GM18519 (cell line): Measurements from ENCODE around the gene IL5.

Experiments
- ATAC-seq: cut with Tn5 transposase; IDR thresholded peaks from one replicate; pipeline ENCODE4 v1.9.1; 2021; ENCODE audit warnings: mild to moderate bottlenecking, moderate library complexity; ENCODE audit not compliant: unreplicated experiment, low FRiP score

IL5 gene

DNA sequence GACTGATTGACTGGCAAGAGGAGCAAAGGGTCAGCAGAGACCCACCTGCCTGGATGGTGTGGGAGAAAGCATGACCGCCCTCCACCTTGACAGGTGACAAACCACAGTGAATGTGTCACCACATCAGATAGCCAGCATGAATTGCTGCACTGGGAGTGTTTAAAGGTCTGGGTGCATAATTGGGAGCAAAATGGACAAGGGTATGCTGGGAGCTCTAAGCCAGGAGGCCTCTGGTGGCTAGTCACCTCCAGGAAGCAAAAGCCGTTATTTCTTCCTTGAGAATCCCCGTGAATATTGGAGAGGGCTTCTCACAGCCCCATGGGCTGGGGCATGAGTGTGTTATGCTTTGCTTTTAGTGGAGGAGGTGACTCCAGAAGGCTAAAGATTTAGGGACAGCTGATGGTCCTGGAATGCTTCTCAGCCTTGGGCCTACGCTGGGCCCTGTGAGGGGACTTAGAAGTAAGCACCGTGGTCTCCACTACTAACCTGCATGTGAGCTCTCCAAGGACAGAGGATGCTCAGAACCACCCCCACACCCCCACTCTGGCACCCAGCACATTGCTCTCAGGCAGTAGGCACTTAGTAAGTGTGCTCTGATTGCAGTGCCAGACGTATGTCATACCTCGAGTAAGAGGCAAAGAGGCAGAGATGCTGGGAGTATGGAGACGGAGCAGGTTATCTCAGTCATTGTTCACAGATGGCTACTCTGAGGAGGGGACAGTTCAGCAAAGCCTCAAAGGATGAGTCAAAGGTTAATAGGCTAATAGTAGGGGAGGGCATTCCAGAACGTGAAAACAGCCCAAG lies 43.7 kb downstream of the IL5 start:
- no peak for ATAC-seq

DNA sequence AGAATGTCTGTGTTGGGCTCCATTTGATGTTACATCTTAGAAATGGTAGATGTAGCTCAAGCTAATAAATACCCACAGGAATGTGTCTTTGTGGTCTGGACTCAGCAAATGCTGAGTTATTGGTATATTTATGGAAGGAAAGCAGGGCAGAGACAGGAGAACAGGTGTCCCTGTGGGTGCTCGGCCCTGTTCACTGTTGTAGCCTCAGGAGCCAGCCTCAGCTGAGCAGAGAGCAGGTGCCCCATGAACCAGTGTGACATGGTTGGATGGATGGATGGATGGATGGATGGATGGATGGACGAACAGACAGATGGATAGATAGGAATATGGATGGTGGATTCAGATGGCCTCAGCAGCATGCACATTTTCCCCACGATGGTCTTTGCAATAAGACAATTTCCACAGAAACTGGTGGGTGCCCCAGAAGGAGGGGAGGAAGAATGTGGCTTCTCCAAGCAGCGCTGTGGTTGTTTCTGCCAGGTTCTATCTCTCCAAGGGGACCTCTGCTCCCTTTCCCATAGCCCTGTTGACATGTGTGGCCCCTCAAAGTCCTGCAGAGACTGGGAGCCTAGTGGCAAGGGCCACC lies 44.5 kb downstream of the IL5 start:
- no peak for ATAC-seq

- no peak for ATAC-seq
Observed at GRCh38 chr5:132498152-132498551, 45.2 kb downstream of the IL5 start.

DNA sequence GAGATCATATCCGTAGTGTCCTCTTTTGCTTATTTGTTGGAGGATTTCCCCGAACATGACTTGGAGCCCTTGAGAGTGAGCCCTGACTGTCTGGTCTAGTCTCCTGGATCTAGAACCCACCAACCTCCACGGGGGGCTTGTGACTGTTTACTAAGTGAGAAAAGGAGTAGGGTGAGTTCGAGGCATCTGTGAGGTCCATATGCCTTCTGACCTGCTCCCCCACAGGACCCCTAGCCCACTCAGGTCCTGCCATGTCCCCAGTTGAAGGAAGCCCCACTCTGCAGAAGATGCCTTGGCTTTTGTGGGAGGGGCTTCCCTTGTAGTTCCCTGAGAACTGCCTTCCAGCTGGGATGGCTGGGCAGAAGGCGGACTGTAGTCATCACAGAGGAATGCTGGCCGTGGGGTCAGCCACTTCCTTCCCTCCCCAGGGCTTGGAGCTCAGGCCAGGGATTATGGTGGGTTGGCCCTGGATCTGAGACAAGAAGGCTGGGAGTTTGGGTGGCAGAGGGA lies 45.8 kb downstream of the IL5 start:
- no peak for ATAC-seq

DNA sequence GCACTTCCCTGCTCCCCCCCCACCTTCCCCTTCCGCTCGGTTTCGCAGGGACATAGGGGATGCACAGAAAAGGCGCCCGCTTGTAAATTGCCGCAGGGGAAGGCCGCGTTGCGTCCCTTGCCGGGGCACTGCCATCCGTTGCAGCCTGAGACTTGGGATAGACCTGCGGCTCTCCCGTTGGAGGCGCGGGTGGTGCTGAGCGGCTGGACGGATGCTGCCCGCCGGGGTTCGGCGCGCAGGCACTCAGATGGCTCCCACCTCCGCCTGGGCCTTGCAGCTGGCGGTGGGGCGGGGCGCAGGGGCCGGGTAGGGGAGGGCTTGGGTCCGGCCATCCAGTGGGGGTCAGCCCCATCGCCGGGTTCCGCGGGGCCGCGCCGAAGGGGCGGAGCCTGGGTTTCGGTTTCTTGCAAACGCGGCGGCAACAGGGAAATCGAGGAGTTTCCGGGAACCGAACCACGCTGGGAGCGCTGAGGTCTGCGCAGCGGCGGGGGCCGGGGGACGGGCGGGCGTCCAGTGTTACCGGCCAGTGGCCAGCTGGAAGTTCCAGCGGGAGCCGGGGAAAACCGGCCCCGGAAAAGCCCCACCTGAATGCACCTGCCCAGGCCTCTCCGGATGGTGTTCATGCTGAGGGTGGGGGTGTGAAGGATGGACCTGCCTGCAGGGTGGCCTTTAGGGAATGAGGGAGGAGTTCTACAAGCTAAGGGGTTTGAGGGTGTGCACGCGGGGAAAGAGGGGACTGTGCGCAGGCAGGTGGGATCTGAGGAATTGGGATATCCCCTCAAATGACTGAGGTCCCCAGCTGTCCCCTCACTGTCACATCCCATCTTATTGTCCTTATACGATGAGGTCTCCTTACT lies 46.5 kb downstream of the IL5 start:
- ATAC-seq: no peak

DNA sequence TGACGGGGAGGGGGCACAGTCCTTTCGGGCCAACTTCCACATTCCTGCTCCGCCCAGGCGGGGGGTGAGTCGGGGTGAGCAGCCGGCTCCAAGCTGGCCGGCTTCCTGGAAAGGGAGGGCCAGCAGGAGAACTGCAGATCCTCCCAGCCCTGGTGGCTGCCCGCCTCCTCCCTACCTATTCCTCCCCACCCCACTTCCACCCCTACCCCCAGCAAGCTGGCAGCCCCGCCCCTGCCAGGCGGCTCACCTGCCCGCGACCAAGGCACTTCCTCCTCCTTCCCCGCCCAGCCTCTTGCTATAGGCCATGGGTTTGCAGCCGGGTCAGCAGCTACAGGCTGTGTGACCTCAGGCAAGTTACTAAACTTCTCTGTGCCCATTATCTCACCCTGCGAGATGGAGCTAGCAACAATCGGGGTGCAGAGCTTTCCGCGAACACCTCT lies 47.1 kb downstream of the IL5 start:
- ATAC-seq: no peak

GRCh38 chr5:132495667-132496190 lies 47.6 kb downstream of the IL5 start:
- ATAC-seq: no peak

GRCh38 chr5:132493821-132494220 lies 49.5 kb downstream of the IL5 start:
- ATAC-seq: no peak

GRCh38 chr5:132493241-132493640 lies 50.1 kb downstream of the IL5 start:
- no peak for ATAC-seq

DNA sequence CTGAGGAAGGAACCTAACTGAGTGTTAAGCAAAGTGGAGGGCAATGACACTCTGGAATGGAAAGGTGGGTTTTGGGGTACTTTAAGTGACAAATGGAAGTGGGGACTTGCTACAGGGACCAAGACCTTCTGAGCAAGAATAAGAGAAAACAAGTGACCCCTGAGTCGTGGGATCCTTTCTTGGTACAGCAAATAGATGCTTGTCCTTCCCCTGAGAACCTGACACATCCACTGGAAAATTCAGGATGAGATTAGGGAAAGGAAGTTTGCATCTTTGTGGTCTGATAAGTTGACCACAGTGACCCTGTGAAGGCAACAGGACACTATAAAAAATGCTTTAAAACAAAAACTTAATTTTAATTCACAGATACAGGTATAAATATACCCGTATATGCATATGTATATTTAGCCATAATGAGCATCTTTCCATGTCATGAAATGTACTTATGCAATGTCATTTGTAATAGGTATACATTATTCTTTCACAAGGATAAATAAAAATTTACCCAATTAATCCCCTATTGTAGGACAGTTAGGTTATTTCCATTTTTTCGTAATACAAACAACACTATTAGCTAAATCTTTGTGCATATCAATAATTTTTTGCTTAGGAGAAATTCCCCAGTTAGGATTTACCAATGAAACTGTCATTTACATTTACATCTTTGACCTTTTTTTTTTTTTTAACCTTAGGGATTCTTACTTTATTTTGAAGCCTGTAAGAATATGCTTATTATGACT lies 50.8 kb downstream of the IL5 start:
- no peak for ATAC-seq
